GM12878 (cell line): ENCODE data around the gene LIN7C. TPM values are rescaled to one million over a fixed set of nuclear protein-coding genes. Genes with fewer than 3 reads are reported as not detected.

Experiments
- ATAC-seq: fragments of 200-7000 bp; cut with Tn5 transposase; 3 replicates; pipeline ENCODE4 v1.9.1; 2020; ENCODE audit warnings: mild to moderate bottlenecking, moderate library complexity
- BruUV-seq: library from RNA; stranded (reverse); fragments of 400-500 nt; replicated peaks from 2 replicates; lab custom pipeline; 2021; lab: Mats Ljungman, UMichigan
- CTCF ChIA-PET: fragments of 300-600 bp; sonication (Branson Sonifier 250); formaldehyde crosslinking; extraction: SDS; loops from one replicate; lab custom pipeline; 2021; ENCODE audit warnings: inconsistent platforms; lab: Yijun Ruan, JAX
- POLR2A ChIA-PET: fragments of 350-600 bp; formaldehyde crosslinking; extraction: SDS; loops from one replicate; lab custom pipeline; 2021; ENCODE audit warnings: inconsistent platforms; lab: Charles Lee
- RAD21 ChIA-PET: fragments of 300-600 bp; sonication (Branson Sonifier 250); formaldehyde crosslinking; loops from one replicate; lab custom pipeline; 2023; ENCODE audit warnings: antibody characterized with exemption; ENCODE audit not compliant: unreplicated experiment; lab: Charles Lee
- SMC1A ChIA-PET: fragments of 300-600 bp; sonication (Branson Sonifier 250); formaldehyde crosslinking; loops from one replicate; lab custom pipeline; 2023; ENCODE audit not compliant: unreplicated experiment, uncharacterized antibody; lab: Charles Lee
- DNase-seq: peaks from one replicate; pipeline ENCODE4 v3.0.0-alpha.2; 2011; ENCODE audit warnings: low read depth, low spot score
- FAIRE-seq: peaks from 3 replicates; lab custom pipeline; 2011; peaks lifted over from hg19 to GRCh38; lab: Jason Lieb, UNC
- H2AFZ ChIP-seq: 2 replicates; pipeline ENCODE4 v1.6.0; 2011; ENCODE audit warnings: low read depth, low read length, control low read depth; ENCODE audit not compliant: control insufficient read depth
- H3K27ac ChIP-seq: 2 replicates; pipeline ENCODE4 v1.5.1; 2011; ENCODE audit warnings: control low read depth; ENCODE audit not compliant: control insufficient read depth, insufficient read depth
- H3K27me3 ChIP-seq, 2 experiments: replicated peaks in 1 of 2; 2 replicates each; pipeline versions ENCODE4 v1.6.0 to v1.6.1; 2011; ENCODE audit warnings: low read length in 1 of 2; ENCODE audit not compliant: control insufficient read depth in 2 of 2, insufficient read depth in 2 of 2
- H3K36me3 ChIP-seq, 2 experiments: 2 replicates each; pipeline ENCODE4 v1.5.1; 2011; ENCODE audit warnings: low read length in 1 of 2; ENCODE audit not compliant: control insufficient read depth in 2 of 2, insufficient read depth in 2 of 2
- H3K4me1 ChIP-seq: 2 replicates; pipeline ENCODE4 v1.6.1; 2011; ENCODE audit warnings: mild to moderate bottlenecking, low read length, moderate library complexity, mixed read lengths; ENCODE audit not compliant: control insufficient read depth, insufficient read depth
- H3K4me2 ChIP-seq: 2 replicates; pipeline ENCODE4 v1.6.0; 2011; ENCODE audit warnings: control low read depth; ENCODE audit not compliant: control insufficient read depth, insufficient read depth
- H3K4me3 ChIP-seq: fragments of 200-600 bp; sonication (generic); 2 replicates; pipeline ENCODE4 v1.5.1; 2016
- H3K79me2 ChIP-seq: 2 replicates; pipeline ENCODE4 v1.6.0; 2011; ENCODE audit warnings: low read length; ENCODE audit not compliant: control insufficient read depth, insufficient read depth
- H3K9ac ChIP-seq: 2 replicates; pipeline ENCODE4 v1.8.0; 2011; ENCODE audit warnings: low read length, control low read depth, mixed read lengths; ENCODE audit not compliant: control insufficient read depth, insufficient read depth
- H3K9me3 ChIP-seq: replicated peaks from 3 replicates; pipeline ENCODE4 v1.5.1; 2011; ENCODE audit warnings: mild to moderate bottlenecking, low read length; ENCODE audit not compliant: control insufficient read depth, insufficient read depth
- H4K20me1 ChIP-seq: 2 replicates; pipeline ENCODE4 v1.6.0; 2011; ENCODE audit not compliant: control insufficient read depth, insufficient read depth
- ASH2L ChIP-seq: fragments of 300-600, 200-600 bp; sonication (generic); IDR thresholded peaks from 2 replicates; pipeline ENCODE4 v1.6.1; 2017; ENCODE audit warnings: low read depth, mild to moderate bottlenecking, borderline replicate concordance
- BMI1 ChIP-seq: fragments of 450-650 bp; IDR thresholded peaks from 2 replicates; pipeline ENCODE4 v1.6.1; 2016; ENCODE audit warnings: mild to moderate bottlenecking, moderate library complexity, borderline replicate concordance
- CBX3 ChIP-seq: fragments of 200-600 bp; sonication (generic); IDR thresholded peaks from 2 replicates; pipeline ENCODE4 v1.6.1; 2016; ENCODE audit warnings: low read depth, borderline replicate concordance
- CHD1 ChIP-seq: IDR thresholded peaks from 2 replicates; pipeline ENCODE4 v1.6.1; 2012; ENCODE audit warnings: low read depth, low read length, improper control_type of control experiment
- SMC3 ChIP-seq: IDR thresholded peaks from 2 replicates; pipeline ENCODE4 v1.6.1; 2011; ENCODE audit warnings: low read length, improper control_type of control experiment, borderline replicate concordance
- SREBF2 ChIP-seq: IDR thresholded peaks from 2 replicates; pipeline ENCODE4 v1.6.1; 2012; ENCODE audit warnings: mild to moderate bottlenecking, low read length
- STAT1 ChIP-seq: fragments of 450-650 bp; conservative IDR thresholded peaks from 2 replicates; pipeline ENCODE4 v1.6.1; 2014; ENCODE audit warnings: antibody characterized with exemption, mild to moderate bottlenecking
- TCF7 ChIP-seq: IDR thresholded peaks from 2 replicates; pipeline ENCODE4 v1.6.1; 2014; ENCODE audit warnings: antibody characterized with exemption, borderline replicate concordance
- ZNF384 ChIP-seq: IDR thresholded peaks from 2 replicates; pipeline ENCODE4 v1.6.1; 2012; ENCODE audit warnings: low read depth, mild to moderate bottlenecking, low read length, improper control_type of control experiment, borderline replicate concordance
- WGBS: methylation state at CpG from one replicate; pipeline ENCODE4 v1.1.6; 2016; ENCODE audit warnings: low lambda C conversion rate; ENCODE audit not compliant: insufficient replicate concordance, insufficient coverage; ENCODE audit errors: missing lambda C conversion rate; 5-methylcytosine and 5-hydroxymethylcytosine counted together
- in situ Hi-C: fragments of 300-500 bp; cut with MboI; formaldehyde crosslinking; loops from 9 replicates; pipeline ENCODE4 v1.14.3; 2018; ENCODE audit warnings: mixed read lengths
- intact Hi-C: fragments of 100-400 bp; cut with micrococcal nuclease; formaldehyde crosslinking; loops from one replicate; pipeline ENCODE4 v1.14.2; 2022; ENCODE audit not compliant: unreplicated experiment
- polyA plus RNA-seq, 11 experiments: library from polyadenylated mRNA; depleted of rRNA in 4 of 11; unstranded in 6 of 11; stranded (reverse) in 5 of 11; fragments of >200 nt; fragmentation: Nextera tagmentation in 4 of 11; fragmentation: Illumina TruSeq in 1 of 11; extraction: Ambion mirVana in 4 of 11; extraction: Trizol in 1 of 11; gene quantifications; 1 replicate in 1 of 11; 2 replicates in 10 of 11; pipeline versions ENCODE4 v1.2.1 to v1.2.3, GENCODE V29; 2011 to 2016; ENCODE audit warnings: inconsistent platforms in 2 of 11, missing spikeins in 2 of 11, low read depth in 1 of 11
- total RNA-seq, 4 experiments: library from RNA; depleted of rRNA in 3 of 4; stranded (reverse); fragments of >200 nt in 3 of 4; fragmentation: Illumina TruSeq in 1 of 4; extraction: Trizol in 1 of 4; gene quantifications; 2 replicates each; pipeline versions ENCODE4 v1.2.1 to v1.2.3, GENCODE V29; 2013 to 2021
- TF ChIP-seq, protein P1 (sequence below): fragments of 450-650 bp; IDR thresholded peaks from 2 replicates; pipeline ENCODE4 v1.6.1; 2018; ENCODE audit warnings: borderline replicate concordance, mild to moderate bottlenecking; ENCODE audit not compliant: partially characterized antibody
- TF ChIP-seq, protein P2 (sequence below): fragments of 450-650 bp; IDR thresholded peaks from 2 replicates; pipeline ENCODE4 v1.6.1; 2016; ENCODE audit warnings: mild to moderate bottlenecking
- TF ChIP-seq, protein P3 (sequence below): IDR thresholded peaks from 2 replicates; pipeline ENCODE4 v1.6.1; 2012; ENCODE audit warnings: mild to moderate bottlenecking, low read depth, low read length
- TF ChIP-seq, protein P4 (sequence below): IDR thresholded peaks from 2 replicates; pipeline ENCODE4 v1.6.1; 2011; ENCODE audit warnings: low read depth, mild to moderate bottlenecking, low read length, moderate library complexity, borderline replicate concordance; ENCODE audit errors: extremely low read depth
- TF ChIP-seq, protein P5 (sequence below): IDR thresholded peaks from 2 replicates; pipeline ENCODE4 v1.6.1; 2011; ENCODE audit warnings: mild to moderate bottlenecking, low read depth, low read length, moderate library complexity; ENCODE audit not compliant: insufficient replicate concordance

LIN7C gene
- total and polyA plus RNA-seq, 10 of the 15 experiments (the other 5 are each of a cell fraction or from before 2014, with no cell fraction given), result 6.0 to 23.7 (median 15.1) TPM

DNA sequence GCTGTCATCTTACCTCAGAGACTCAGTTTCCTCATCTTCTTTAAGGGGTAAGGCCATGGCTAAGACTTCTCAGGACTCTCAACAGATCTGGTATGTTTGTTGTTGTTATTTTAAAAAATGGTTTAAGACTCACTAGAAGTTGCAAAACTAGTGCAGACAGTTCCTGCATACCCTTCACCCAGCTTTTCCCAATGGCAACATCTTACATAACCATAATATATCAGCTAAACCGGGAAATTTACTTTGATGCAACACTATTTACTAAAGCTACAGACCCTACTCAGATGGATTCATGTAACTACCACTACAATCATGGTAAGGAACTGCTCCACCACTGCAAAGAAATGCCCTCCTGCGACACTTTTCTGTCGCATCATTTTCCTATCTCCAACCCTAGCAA, 54.4 kb downstream of the LIN7C start (continued):
- TF ChIP-seq CBX3, result no peak
- TF ChIP-seq, protein P1, sequence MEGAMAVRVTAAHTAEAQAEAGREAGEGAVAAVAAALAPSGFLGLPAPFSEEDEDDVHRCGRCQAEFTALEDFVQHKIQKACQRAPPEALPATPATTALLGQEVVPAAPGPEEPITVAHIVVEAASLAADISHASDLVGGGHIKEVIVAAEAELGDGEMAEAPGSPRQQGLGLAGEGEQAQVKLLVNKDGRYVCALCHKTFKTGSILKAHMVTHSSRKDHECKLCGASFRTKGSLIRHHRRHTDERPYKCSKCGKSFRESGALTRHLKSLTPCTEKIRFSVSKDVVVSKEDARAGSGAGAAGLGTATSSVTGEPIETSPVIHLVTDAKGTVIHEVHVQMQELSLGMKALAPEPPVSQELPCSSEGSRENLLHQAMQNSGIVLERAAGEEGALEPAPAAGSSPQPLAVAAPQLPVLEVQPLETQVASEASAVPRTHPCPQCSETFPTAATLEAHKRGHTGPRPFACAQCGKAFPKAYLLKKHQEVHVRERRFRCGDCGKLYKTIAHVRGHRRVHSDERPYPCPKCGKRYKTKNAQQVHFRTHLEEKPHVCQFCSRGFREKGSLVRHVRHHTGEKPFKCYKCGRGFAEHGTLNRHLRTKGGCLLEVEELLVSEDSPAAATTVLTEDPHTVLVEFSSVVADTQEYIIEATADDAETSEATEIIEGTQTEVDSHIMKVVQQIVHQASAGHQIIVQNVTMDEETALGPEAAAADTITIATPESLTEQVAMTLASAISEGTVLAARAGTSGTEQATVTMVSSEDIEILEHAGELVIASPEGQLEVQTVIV, result no peak
- TF ChIP-seq ASH2L, result no peak
- TF ChIP-seq ZNF384, result no peak
- no peak for TF ChIP-seq CHD1
- no peak for TF ChIP-seq SMC3
- TF ChIP-seq, protein P2, sequence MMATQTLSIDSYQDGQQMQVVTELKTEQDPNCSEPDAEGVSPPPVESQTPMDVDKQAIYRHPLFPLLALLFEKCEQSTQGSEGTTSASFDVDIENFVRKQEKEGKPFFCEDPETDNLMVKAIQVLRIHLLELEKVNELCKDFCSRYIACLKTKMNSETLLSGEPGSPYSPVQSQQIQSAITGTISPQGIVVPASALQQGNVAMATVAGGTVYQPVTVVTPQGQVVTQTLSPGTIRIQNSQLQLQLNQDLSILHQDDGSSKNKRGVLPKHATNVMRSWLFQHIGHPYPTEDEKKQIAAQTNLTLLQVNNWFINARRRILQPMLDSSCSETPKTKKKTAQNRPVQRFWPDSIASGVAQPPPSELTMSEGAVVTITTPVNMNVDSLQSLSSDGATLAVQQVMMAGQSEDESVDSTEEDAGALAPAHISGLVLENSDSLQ, result no peak

DNA sequence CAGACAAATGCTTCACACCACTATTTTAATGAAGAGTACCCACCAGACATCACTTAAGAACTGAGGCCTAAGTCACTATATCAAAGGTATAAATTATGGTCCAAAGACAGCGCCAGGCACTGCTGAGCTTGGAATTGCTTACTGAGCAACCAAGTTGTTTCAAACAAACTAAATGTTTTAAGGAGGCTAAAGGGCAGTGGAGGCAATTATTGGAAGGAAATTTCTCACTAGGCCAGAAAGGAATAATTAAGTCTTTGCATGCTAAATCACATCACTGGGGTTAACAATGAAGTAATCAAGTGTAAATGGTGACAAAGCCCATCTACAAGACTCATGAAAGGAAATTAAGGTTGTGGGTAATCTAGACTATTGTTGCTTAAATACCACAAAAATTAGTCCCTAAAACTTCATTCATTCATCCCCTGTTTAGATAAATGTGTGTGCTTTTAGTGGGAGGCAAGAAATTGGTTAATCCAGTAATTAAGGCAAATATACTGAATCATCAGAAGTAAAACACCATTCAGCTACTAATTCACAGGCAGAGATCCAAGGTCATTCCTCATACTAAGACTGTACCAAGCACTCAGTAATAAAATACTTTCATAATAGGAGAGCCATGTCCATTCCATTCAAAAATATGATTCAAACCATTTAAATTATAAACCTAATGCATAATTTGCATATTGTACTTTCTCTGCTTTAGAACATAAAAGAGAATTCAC, 55.2 kb downstream of the LIN7C start:
- Histone ChIP-seq H3K27me3 (no peaks in the 10 kb centered on the region), H4K20me1 (no peaks in the 10 kb centered on the region), H3K79me2 (no peaks in the 10 kb centered on the region), H3K9ac (no peak overlapping the region), H3K36me3 (no peaks in the 10 kb centered on the region), H2AFZ (no peak overlapping the region), H3K27ac (no peak overlapping the region), H3K4me2 (no peak overlapping the region), H3K4me3 (no peak overlapping the region), H3K4me1 (no peaks in the 10 kb centered on the region), H3K9me3 (no peaks in the 10 kb centered on the region)
- no peak for FAIRE-seq
- ChIA-PET CTCF (no interaction called here), SMC1A (interaction anchor here (0.6 kb wide), 1 partner anchor 34 kb away, joined by 3 read pairs; no protein-coding TSS in a partner anchor), RAD21 (interaction anchor here (0.9 kb wide), 1 partner anchor 34 kb away, joined by 3 read pairs; no protein-coding TSS in a partner anchor), POLR2A (no interaction called here)
- DNase-seq, result no peak
- 76% methylated on average over 1 of the region's 1 CpG for WGBS
- intact Hi-C loops, result no loop called here
- no TSS peak for BruUV-seq
- ATAC-seq, result no peak
- in situ Hi-C loops, result no loop called here
- TF ChIP-seq STAT1, result no peak
- TF ChIP-seq, protein P3, sequence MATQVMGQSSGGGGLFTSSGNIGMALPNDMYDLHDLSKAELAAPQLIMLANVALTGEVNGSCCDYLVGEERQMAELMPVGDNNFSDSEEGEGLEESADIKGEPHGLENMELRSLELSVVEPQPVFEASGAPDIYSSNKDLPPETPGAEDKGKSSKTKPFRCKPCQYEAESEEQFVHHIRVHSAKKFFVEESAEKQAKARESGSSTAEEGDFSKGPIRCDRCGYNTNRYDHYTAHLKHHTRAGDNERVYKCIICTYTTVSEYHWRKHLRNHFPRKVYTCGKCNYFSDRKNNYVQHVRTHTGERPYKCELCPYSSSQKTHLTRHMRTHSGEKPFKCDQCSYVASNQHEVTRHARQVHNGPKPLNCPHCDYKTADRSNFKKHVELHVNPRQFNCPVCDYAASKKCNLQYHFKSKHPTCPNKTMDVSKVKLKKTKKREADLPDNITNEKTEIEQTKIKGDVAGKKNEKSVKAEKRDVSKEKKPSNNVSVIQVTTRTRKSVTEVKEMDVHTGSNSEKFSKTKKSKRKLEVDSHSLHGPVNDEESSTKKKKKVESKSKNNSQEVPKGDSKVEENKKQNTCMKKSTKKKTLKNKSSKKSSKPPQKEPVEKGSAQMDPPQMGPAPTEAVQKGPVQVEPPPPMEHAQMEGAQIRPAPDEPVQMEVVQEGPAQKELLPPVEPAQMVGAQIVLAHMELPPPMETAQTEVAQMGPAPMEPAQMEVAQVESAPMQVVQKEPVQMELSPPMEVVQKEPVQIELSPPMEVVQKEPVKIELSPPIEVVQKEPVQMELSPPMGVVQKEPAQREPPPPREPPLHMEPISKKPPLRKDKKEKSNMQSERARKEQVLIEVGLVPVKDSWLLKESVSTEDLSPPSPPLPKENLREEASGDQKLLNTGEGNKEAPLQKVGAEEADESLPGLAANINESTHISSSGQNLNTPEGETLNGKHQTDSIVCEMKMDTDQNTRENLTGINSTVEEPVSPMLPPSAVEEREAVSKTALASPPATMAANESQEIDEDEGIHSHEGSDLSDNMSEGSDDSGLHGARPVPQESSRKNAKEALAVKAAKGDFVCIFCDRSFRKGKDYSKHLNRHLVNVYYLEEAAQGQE, result no peak
- no peak for TF ChIP-seq TCF7
- TF ChIP-seq BMI1, result no peak
- no peak for TF ChIP-seq SREBF2
- TF ChIP-seq, protein P4, sequence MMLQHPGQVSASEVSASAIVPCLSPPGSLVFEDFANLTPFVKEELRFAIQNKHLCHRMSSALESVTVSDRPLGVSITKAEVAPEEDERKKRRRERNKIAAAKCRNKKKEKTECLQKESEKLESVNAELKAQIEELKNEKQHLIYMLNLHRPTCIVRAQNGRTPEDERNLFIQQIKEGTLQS, result no peak
- TF ChIP-seq, protein P5, sequence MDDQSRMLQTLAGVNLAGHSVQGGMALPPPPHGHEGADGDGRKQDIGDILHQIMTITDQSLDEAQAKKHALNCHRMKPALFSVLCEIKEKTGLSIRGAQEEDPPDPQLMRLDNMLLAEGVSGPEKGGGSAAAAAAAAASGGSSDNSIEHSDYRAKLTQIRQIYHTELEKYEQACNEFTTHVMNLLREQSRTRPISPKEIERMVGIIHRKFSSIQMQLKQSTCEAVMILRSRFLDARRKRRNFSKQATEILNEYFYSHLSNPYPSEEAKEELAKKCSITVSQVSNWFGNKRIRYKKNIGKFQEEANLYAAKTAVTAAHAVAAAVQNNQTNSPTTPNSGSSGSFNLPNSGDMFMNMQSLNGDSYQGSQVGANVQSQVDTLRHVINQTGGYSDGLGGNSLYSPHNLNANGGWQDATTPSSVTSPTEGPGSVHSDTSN, result no peak
